Tibial nerve (tissue), 4 donors: ENCODE data around the gene CPLANE2. TPM values are rescaled to one million over a fixed set of nuclear protein-coding genes. Genes with fewer than 3 reads are reported as not detected.
A peak's percentile ranks its signal among the peaks of the same experiment; 100 is the strongest.

ENCODE experiments used
- DNase-seq, 2 donors: peaks; one replicate each; pipeline ENCODE4 v3.0.0-alpha.2; 2019; ENCODE audit warnings: low spot score in 2 of 2
- H3K27ac ChIP-seq, 4 donors: fragments of 200-600 bp; sonication (generic) in 3 of 4; one replicate each; pipeline ENCODE4 v1.5.1; 2017 to 2019; ENCODE audit warnings: mild to moderate bottlenecking in 1 of 4
- H3K27me3 ChIP-seq, 2 donors: fragments of 200-600 bp; sonication (generic) in 1 of 2; one replicate each; pipeline versions ENCODE4 v1.5.1 to v1.6.0; 2017 to 2019
- H3K36me3 ChIP-seq, 3 donors: fragments of 200-600 bp; sonication (generic); one replicate each; pipeline ENCODE4 v1.5.1; 2018 to 2019
- H3K4me1 ChIP-seq, 4 donors: fragments of 200-600 bp; sonication (generic) in 3 of 4; one replicate each; pipeline ENCODE4 v1.5.1; 2017 to 2019
- H3K4me3 ChIP-seq, 4 donors: fragments of 200-600 bp; sonication (generic) in 3 of 4; one replicate each; pipeline ENCODE4 v1.5.1; 2017 to 2019; ENCODE audit warnings: mild to moderate bottlenecking in 1 of 4, moderate library complexity in 1 of 4
- H3K9me3 ChIP-seq, 4 donors: fragments of 200-600 bp; sonication (generic) in 3 of 4; one replicate each; pipeline ENCODE4 v1.5.1; 2017 to 2019
- EP300 ChIP-seq, 2 donors: sonication (generic); formaldehyde crosslinking; IDR thresholded peaks; one replicate each; pipeline ENCODE4 v1.6.1; 2017; ENCODE audit warnings: antibody characterized with exemption in 2 of 2, mild to moderate bottlenecking in 1 of 2
- POLR2A ChIP-seq, 2 donors: fragments of 450-650 bp; IDR thresholded peaks; one replicate each; pipeline ENCODE4 v1.6.1; 2017; ENCODE audit warnings: antibody characterized with exemption in 2 of 2, mild to moderate bottlenecking in 2 of 2, moderate library complexity in 2 of 2
- WGBS, 2 donors: methylation state at CpG; one replicate each; pipeline ENCODE4 v1.1.5; 2018; 5-methylcytosine and 5-hydroxymethylcytosine counted together
- total RNA-seq, 4 donors: library from RNA; depleted of rRNA; stranded (reverse); fragments of >200 nt; gene quantifications; one replicate each; pipeline ENCODE4 v1.1.0, GENCODE V29; 2016
- TF ChIP-seq, protein P1 (sequence below), 5 experiments: fragments of 200-600 bp in 3 of 5; fragments of 450-650 bp in 2 of 5; sonication (generic) in 3 of 5; IDR thresholded peaks; one replicate each; pipeline ENCODE4 v1.5.1; 2016 to 2019; ENCODE audit warnings: antibody characterized with exemption in 5 of 5, mild to moderate bottlenecking in 3 of 5, moderate library complexity in 2 of 5

The CPLANE2 gene
- total RNA-seq, 4 donors from 2014 or later: 3.6 to 14.4 (median 9.6) TPM

DNA sequence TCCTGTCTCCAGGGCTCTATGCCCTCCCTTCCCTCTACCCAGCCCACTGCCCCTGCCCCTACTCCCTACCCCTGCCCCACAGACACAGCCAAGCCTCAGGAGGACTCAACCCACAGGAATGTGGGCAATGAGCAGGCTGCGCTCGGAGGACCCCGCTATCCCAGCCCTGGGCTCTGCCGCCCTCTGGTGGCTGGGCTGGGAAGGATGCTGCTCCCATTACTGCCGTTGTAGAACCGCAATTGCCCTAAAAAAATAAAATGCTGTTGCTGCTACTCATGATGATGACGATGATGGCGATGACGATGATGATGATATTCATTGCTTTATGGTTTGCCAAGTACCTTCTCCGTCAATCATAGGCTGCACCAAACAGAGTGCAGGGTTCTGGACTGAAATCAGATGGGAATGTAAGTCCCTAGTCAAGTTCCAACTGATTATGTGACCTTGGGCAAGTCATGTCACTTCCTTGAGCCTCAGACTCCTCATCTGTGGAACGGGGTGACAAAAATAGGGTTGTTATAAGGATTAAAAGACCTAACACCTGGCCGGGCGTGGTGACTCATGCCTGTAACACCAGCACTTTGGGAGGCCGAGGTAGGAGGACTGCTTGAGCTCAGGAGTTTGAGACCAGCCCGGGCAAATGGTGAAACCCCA lies 49.1 kb downstream of the CPLANE2 start:
- DNase-seq: peak; percentile 74 to 85
- peak in 1 of 2 donors; percentile 37 for TF ChIP-seq EP300 (IDR thresholded peaks at IDR 0.05)
- TF ChIP-seq POLR2A (IDR thresholded peaks at IDR 0.05): no peak
- TF ChIP-seq, protein P1, sequence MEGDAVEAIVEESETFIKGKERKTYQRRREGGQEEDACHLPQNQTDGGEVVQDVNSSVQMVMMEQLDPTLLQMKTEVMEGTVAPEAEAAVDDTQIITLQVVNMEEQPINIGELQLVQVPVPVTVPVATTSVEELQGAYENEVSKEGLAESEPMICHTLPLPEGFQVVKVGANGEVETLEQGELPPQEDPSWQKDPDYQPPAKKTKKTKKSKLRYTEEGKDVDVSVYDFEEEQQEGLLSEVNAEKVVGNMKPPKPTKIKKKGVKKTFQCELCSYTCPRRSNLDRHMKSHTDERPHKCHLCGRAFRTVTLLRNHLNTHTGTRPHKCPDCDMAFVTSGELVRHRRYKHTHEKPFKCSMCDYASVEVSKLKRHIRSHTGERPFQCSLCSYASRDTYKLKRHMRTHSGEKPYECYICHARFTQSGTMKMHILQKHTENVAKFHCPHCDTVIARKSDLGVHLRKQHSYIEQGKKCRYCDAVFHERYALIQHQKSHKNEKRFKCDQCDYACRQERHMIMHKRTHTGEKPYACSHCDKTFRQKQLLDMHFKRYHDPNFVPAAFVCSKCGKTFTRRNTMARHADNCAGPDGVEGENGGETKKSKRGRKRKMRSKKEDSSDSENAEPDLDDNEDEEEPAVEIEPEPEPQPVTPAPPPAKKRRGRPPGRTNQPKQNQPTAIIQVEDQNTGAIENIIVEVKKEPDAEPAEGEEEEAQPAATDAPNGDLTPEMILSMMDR (IDR thresholded peaks at IDR 0.05): peak; percentile 96 to 98 (median 97)
- Histone ChIP-seq H3K36me3 (no peaks in the 10 kb centered on the region), H3K9me3 (no peaks in the 10 kb centered on the region), H3K27me3 (no peaks in the 10 kb centered on the region), H3K27ac (peak overlapping the region in 3 of 4 donors; percentile 56 to 75 (median 56)), H3K4me1 (peaks cover 0 to 57% (median 9%) of the 10 kb centered on the region in 4 donors), H3K4me3 (no peak overlapping the region)
- 24 to 28% methylated on average over 15 of the region's 15 CpGs for WGBS, 2 donors

DNA sequence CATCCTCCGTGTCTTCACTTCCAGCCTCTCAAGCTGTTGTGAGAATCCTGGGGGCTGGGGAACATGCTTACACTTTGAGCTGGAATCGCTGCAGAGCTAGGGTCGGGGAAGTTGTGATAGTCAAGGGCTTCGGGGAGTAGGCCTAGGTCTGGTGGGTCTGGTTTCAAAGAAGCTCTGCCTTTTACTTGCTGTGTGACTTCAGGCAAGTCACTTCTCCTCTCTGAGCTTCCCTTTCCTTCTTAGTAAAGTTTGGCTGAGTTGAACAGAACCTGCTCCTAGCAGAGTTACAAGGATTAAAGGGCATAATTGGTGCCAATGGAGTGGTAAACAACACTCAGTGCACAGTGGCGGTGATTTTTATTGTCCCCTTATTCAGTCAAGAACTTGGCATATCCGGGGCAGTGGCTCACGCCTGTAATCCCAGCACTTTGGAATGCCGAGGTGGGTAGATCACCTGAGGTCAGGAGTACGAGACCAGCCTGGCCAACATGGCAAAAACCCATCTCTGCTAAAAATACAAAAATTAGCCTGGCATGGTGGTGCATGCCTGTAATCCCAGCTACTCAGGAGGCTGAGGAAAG lies 50.2 kb downstream of the CPLANE2 start:
- Histone ChIP-seq H3K36me3 (no peaks in the 10 kb centered on the region), H3K4me3 (no peak overlapping the region), H3K27me3 (no peaks in the 10 kb centered on the region), H3K27ac (peak overlapping the region in 1 of 4 donors; percentile 31), H3K9me3 (no peaks in the 10 kb centered on the region), H3K4me1 (peaks cover 3 to 68% (median 20%) of the 10 kb centered on the region in 4 donors)
- TF ChIP-seq POLR2A (IDR thresholded peaks at IDR 0.05) (no peak), EP300 (IDR thresholded peaks at IDR 0.05) (no peak)
- TF ChIP-seq, protein P1 (IDR thresholded peaks at IDR 0.05): no peak
- WGBS, 2 donors: 74 to 93% methylated on average over 9 of the region's 9 CpGs
- DNase-seq: no peak

DNA sequence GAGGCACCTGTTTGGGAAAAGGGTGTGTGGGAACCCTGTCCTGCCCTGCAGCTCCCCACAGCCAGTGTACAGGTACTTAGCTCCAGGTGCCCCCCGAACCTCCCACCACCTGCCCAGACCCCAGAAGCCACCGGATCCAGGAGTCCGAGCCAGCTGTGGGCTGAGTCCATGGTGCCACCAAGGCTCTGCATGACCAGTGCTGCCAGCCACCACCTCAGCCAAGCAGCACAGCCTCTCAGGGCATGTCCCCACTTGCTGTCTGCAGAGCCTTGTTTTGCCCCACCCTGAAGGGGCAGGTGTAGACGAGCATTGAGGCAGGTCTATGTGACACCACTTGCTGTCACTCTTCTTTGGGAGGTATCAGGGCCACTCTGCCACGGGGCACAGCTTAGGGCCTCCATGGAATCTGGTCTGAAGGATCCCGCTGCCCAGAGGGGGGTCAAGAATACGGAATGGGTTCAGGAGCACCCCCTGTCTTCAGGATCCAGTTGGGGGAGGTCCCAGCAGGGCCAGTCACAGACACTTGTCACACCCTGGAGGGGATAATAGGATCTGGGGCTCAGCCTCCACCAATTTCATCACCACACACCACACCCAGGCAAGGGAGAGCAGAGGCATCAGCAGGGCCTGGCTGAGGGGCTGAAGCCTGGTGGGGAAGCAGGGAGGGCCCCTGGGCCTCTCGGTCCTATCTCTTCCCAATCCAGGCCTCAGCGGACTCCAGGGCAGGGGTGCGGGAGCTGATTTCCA lies 52.3 kb downstream of the CPLANE2 start:
- Histone ChIP-seq H3K27ac (peak overlapping the region in 2 of 4 donors; percentile 96 to 97), H3K36me3 (no peaks in the 10 kb centered on the region), H3K27me3 (no peaks in the 10 kb centered on the region), H3K4me3 (no peak overlapping the region), H3K9me3 (no peaks in the 10 kb centered on the region), H3K4me1 (peaks cover 3 to 70% (median 34%) of the 10 kb centered on the region in 4 donors)
- TF ChIP-seq POLR2A (IDR thresholded peaks at IDR 0.05) (no peak), EP300 (IDR thresholded peaks at IDR 0.05) (no peak)
- TF ChIP-seq, protein P1 (IDR thresholded peaks at IDR 0.05): no peak
- WGBS, 2 donors: 88 to 94% methylated on average over 9 to 10 of the region's 10 CpGs
- no peak for DNase-seq

DNA sequence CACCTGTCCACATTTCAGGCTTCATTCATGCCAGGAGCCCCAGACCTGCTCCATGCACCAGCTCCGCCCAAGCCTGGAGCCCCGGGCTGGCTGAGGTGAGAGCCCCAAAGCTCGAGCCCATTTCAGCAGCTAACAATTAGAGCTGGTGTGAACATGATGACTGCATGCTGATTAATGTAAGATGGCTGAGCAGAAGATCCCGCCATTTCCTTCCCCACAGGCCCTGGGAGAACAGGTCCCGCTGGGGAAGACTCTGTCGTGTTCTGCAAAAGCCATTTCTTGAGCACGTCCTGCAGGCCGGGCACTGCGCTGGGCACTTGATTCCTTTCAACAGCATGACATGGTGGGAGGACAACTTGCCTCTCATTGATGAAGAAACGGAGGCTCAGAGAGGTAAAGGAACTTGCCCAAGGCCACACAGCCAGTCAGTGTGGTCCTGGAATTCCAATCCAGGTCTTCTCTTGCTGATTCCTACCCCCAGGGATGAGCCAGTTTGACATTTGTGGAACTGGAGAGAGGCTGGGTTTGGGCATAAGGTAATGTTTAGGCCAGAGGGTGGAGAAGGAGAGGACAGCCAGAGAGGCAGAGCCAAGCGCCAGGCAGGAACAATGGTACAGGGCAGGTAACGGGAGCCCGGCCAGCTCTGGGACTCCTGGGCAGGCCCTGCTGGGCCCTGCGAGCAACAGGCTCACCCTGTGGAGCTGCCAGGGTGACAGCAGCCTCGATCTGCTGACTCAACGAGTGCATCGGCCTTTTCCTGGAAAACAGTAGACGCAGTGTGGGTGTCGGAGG lies 53.0 kb downstream of the CPLANE2 start:
- DNase-seq: no peak
- Histone ChIP-seq H3K4me3 (no peak overlapping the region), H3K27ac (peak overlapping the region in 3 of 4 donors; percentile 14 to 97 (median 96)), H3K36me3 (no peaks in the 10 kb centered on the region), H3K9me3 (no peaks in the 10 kb centered on the region), H3K4me1 (peaks cover 3 to 62% (median 32%) of the 10 kb centered on the region in 4 donors), H3K27me3 (no peaks in the 10 kb centered on the region)
- TF ChIP-seq POLR2A (IDR thresholded peaks at IDR 0.05) (no peak), EP300 (IDR thresholded peaks at IDR 0.05) (no peak)
- TF ChIP-seq, protein P1 (IDR thresholded peaks at IDR 0.05): no peak
- 84% methylated on average over 19 of the region's 19 CpGs for WGBS, 2 donors
